IMR-90 (cell line): ENCODE data around the gene ZNF415. TPM values are rescaled to one million over a fixed set of nuclear protein-coding genes. Genes with fewer than 3 reads are reported as not detected.

Source experiments
- ATAC-seq: fragments of 200-7000 bp; cut with Tn5 transposase; 2 replicates; pipeline ENCODE4 v1.9.1; 2020; ENCODE audit warnings: low read depth, mild to moderate bottlenecking, moderate library complexity
- BruUV-seq: library from RNA; stranded (reverse); fragments of 400-500 nt; replicated peaks from 2 replicates; lab custom pipeline; 2021; lab: Mats Ljungman, UMichigan
- CTCF ChIA-PET: fragments of 300-600 bp; formaldehyde crosslinking; extraction: SDS; loops from one replicate; lab custom pipeline; 2021; ENCODE audit warnings: antibody characterized with exemption; lab: Yijun Ruan, JAX
- POLR2A ChIA-PET: fragments of 300-600 bp; sonication (Branson Sonifier 250); formaldehyde crosslinking; loops from one replicate; lab custom pipeline; 2022; ENCODE audit warnings: antibody characterized with exemption; ENCODE audit not compliant: unreplicated experiment; lab: Charles Lee
- DNase-seq: peaks from one replicate; pipeline ENCODE4 v3.0.0; 2013
- H2AFZ ChIP-seq: replicated peaks from 2 replicates; pipeline ENCODE3; 2013; ENCODE audit warnings: low read length, mild to moderate bottlenecking; ENCODE audit not compliant: poor library complexity
- H2AK5ac ChIP-seq: 2 replicates; pipeline ENCODE4 v1.6.1; 2013; ENCODE audit warnings: low read depth, low read length, inconsistent platforms
- H2AK9ac ChIP-seq: replicated peaks from 2 replicates; pipeline ENCODE3; 2013; ENCODE audit warnings: mild to moderate bottlenecking, low read depth, low read length, moderate library complexity; ENCODE audit not compliant: poor library complexity
- H2BK120ac ChIP-seq: 2 replicates; pipeline ENCODE4 v1.6.1; 2013; ENCODE audit warnings: low read depth, low read length, inconsistent platforms
- H2BK15ac ChIP-seq: 3 replicates; pipeline ENCODE4 v1.6.1; 2013; ENCODE audit warnings: low read depth, low read length, inconsistent platforms
- H2BK20ac ChIP-seq: 2 replicates; pipeline ENCODE4 v1.6.1; 2013; ENCODE audit warnings: low read depth, mild to moderate bottlenecking, inconsistent platforms, low read length, moderate library complexity
- H2BK5ac ChIP-seq: 2 replicates; pipeline ENCODE4 v1.6.1; 2013; ENCODE audit warnings: mild to moderate bottlenecking, low read depth, low read length, inconsistent platforms; ENCODE audit not compliant: poor library complexity, severe bottlenecking
- H3K14ac ChIP-seq: replicated peaks from 2 replicates; pipeline ENCODE4 v1.6.1; 2013; ENCODE audit warnings: low read depth, low read length, inconsistent platforms
- H3K18ac ChIP-seq: 2 replicates; pipeline ENCODE4 v1.6.1; 2013; ENCODE audit warnings: low read depth, low read length, control low read depth
- H3K23ac ChIP-seq: 2 replicates; pipeline ENCODE4 v1.6.1; 2013; ENCODE audit warnings: low read depth, low read length, inconsistent platforms
- H3K27ac ChIP-seq: 2 replicates; pipeline ENCODE4 v1.5.1; 2013; ENCODE audit warnings: mild to moderate bottlenecking, control low read depth, low read length; ENCODE audit not compliant: insufficient read depth
- H3K27me3 ChIP-seq: 2 replicates; pipeline ENCODE4 v1.6.1; 2013; ENCODE audit warnings: low read length; ENCODE audit not compliant: control insufficient read depth, insufficient read depth
- H3K36me3 ChIP-seq: 2 replicates; pipeline ENCODE4 v1.6.1; 2013; ENCODE audit warnings: low read length, mixed read lengths; ENCODE audit not compliant: control insufficient read depth, insufficient read depth
- H3K4ac ChIP-seq: 2 replicates; pipeline ENCODE4 v1.6.1; 2013; ENCODE audit warnings: low read depth, low read length, inconsistent platforms
- H3K4me1 ChIP-seq: 2 replicates; pipeline ENCODE4 v1.6.1; 2013; ENCODE audit warnings: low read length, mixed read lengths; ENCODE audit not compliant: control insufficient read depth, insufficient read depth
- H3K4me2 ChIP-seq: 2 replicates; pipeline ENCODE4 v1.6.1; 2013; ENCODE audit warnings: low read depth, mild to moderate bottlenecking, control low read depth, low read length, moderate library complexity
- H3K4me3 ChIP-seq: 2 replicates; pipeline ENCODE4 v1.5.1; 2013; ENCODE audit warnings: low read depth, mild to moderate bottlenecking, control low read depth, low read length, moderate library complexity; ENCODE audit not compliant: insufficient read depth
- H3K56ac ChIP-seq: 2 replicates; pipeline ENCODE4 v1.6.1; 2013; ENCODE audit warnings: low read length, inconsistent platforms; ENCODE audit not compliant: insufficient read depth; ENCODE audit errors: extremely low read depth
- H3K79me1 ChIP-seq, 2 experiments: 2 replicates each; pipeline ENCODE4 v1.6.1; 2013; ENCODE audit warnings: low read length in 2 of 2, inconsistent platforms in 1 of 2, low read depth in 1 of 2
- H3K9ac ChIP-seq: 2 replicates; pipeline ENCODE4 v1.6.1; 2013; ENCODE audit warnings: low read depth, low read length, control low read depth
- H3K9me1 ChIP-seq: 2 replicates; pipeline ENCODE4 v1.6.1; 2013; ENCODE audit warnings: low read length, inconsistent platforms; ENCODE audit not compliant: insufficient read depth
- H3K9me3 ChIP-seq: 2 replicates; pipeline ENCODE4 v1.6.1; 2013; ENCODE audit warnings: low read length; ENCODE audit not compliant: control insufficient read depth, insufficient read depth
- H4K20me1 ChIP-seq: 2 replicates; pipeline ENCODE4 v1.6.1; 2013; ENCODE audit warnings: low read length, inconsistent platforms; ENCODE audit not compliant: insufficient read depth
- H4K5ac ChIP-seq: 2 replicates; pipeline ENCODE4 v1.6.1; 2013; ENCODE audit warnings: mild to moderate bottlenecking, low read depth, low read length, control low read depth
- H4K8ac ChIP-seq, 2 experiments: 2 replicates each; pipeline ENCODE4 v1.6.1; 2013; ENCODE audit warnings: low read depth in 2 of 2, low read length in 2 of 2, control low read depth in 1 of 2, inconsistent platforms in 1 of 2
- H4K91ac ChIP-seq: 2 replicates; pipeline ENCODE4 v1.6.1; 2013; ENCODE audit warnings: low read depth, low read length, inconsistent platforms; ENCODE audit not compliant: insufficient read depth
- BHLHE40 ChIP-seq: fragments of 150-350 bp; IDR thresholded peaks from 2 replicates; pipeline ENCODE4 v1.6.1; 2016; ENCODE audit warnings: mild to moderate bottlenecking, low read depth, low read length
- CEBPB ChIP-seq: IDR thresholded peaks from 2 replicates; pipeline ENCODE4 v1.6.1; 2012; ENCODE audit warnings: low read depth, low read length, improper control_type of control experiment
- CHD1 ChIP-seq: IDR thresholded peaks from 2 replicates; pipeline ENCODE4 v1.6.1; 2012; ENCODE audit warnings: low read depth, low read length, improper control_type of control experiment
- CTCF ChIP-seq: conservative IDR thresholded peaks from 2 replicates; pipeline ENCODE4 v1.5.1; 2012; ENCODE audit warnings: mild to moderate bottlenecking, low read depth, low read length, improper control_type of control experiment
- FOS ChIP-seq: fragments of 150-350 bp; IDR thresholded peaks from 2 replicates; pipeline ENCODE4 v1.6.1; 2016; ENCODE audit warnings: low read depth, low read length
- MAFK ChIP-seq: IDR thresholded peaks from 2 replicates; pipeline ENCODE4 v1.6.1; 2012; ENCODE audit warnings: low read depth, low read length, improper control_type of control experiment
- MAZ ChIP-seq: IDR thresholded peaks from 2 replicates; pipeline ENCODE4 v1.6.1; 2012; ENCODE audit warnings: low read depth, mild to moderate bottlenecking, low read length, improper control_type of control experiment, moderate library complexity, borderline replicate concordance
- MXI1 ChIP-seq: IDR thresholded peaks from 2 replicates; pipeline ENCODE4 v1.6.1; 2012; ENCODE audit warnings: low read depth, mild to moderate bottlenecking, low read length, moderate library complexity, borderline replicate concordance
- NFE2L2 ChIP-seq: fragments of 150-350 bp; IDR thresholded peaks from 2 replicates; pipeline ENCODE4 v1.6.1; 2016; ENCODE audit warnings: low read depth, mild to moderate bottlenecking, low read length
- POLR2A ChIP-seq: IDR thresholded peaks from 2 replicates; pipeline ENCODE4 v1.6.1; 2012; ENCODE audit warnings: mild to moderate bottlenecking, low read depth, low read length
- RAD21 ChIP-seq: IDR thresholded peaks from 2 replicates; pipeline ENCODE4 v1.6.1; 2012; ENCODE audit warnings: low read length, improper control_type of control experiment
- RFX5 ChIP-seq: IDR thresholded peaks from 2 replicates; pipeline ENCODE4 v1.8.0; 2012; ENCODE audit warnings: low read depth, mild to moderate bottlenecking, low read length, moderate library complexity
- SMC3 ChIP-seq: fragments of 150-350 bp; IDR thresholded peaks from 2 replicates; pipeline ENCODE4 v1.6.1; 2016; ENCODE audit warnings: low read depth, mild to moderate bottlenecking, antibody characterized with exemption, low read length, moderate library complexity
- USF2 ChIP-seq: fragments of 150-350 bp; IDR thresholded peaks from 2 replicates; pipeline ENCODE4 v1.6.1; 2017; ENCODE audit warnings: mild to moderate bottlenecking, antibody characterized with exemption, low read length, low read depth
- WGBS, 2 experiments: methylation state at CpG; one replicate each; pipeline versions ENCODE4 v1.1.5 to v1.1.7; 2013; ENCODE audit warnings: missing lambda C conversion rate in 2 of 2; ENCODE audit not compliant: insufficient read length in 1 of 2; ENCODE audit errors: extremely low coverage in 2 of 2; 5-methylcytosine and 5-hydroxymethylcytosine counted together
- dilution Hi-C: fragments of 300-500 bp; cut with HindIII; formaldehyde crosslinking; loops from one replicate; pipeline ENCODE4 v1.14.3; 2018; ENCODE audit warnings: low sequenced_read_pairs; ENCODE audit not compliant: unreplicated experiment
- in situ Hi-C: fragments of 300-500 bp; cut with MboI; formaldehyde crosslinking; loops from 3 replicates; pipeline ENCODE4 v1.14.3; 2019; ENCODE audit warnings: low sequenced_read_pairs, inconsistent platforms, mixed read lengths
- intact Hi-C: fragments of 100-400 bp; cut with micrococcal nuclease; formaldehyde crosslinking; loops from 2 replicates; pipeline ENCODE4 v1.10.0; 2022
- polyA plus RNA-seq, 3 experiments: library from polyadenylated mRNA; depleted of rRNA; stranded (reverse); fragments of >200 nt; gene quantifications; 2 replicates each; pipeline ENCODE4 v1.2.3, GENCODE V29; 2012; ENCODE audit warnings: low replicate concordance in 1 of 3
- total RNA-seq: library from RNA; depleted of rRNA; stranded (reverse); fragments of >200 nt; gene quantifications from 2 replicates; pipeline ENCODE4 v1.2.3, GENCODE V29; 2012

Gene ZNF415
- total and polyA plus RNA-seq, 2 of the 4 experiments (the other 2 are of a cell fraction), result 4.2 to 7.7 TPM

GRCh38 chr19:53091413-53092254, 41.1 kb downstream of the ZNF415 start:
- H4K8ac ChIP-seq, result no peak overlapping the region
- H2BK5ac ChIP-seq, result no peak overlapping the region
- no peaks in the 10 kb centered on the region for H3K27me3 ChIP-seq
- no peak overlapping the region for H3K9ac ChIP-seq
- H2BK120ac ChIP-seq, result no peak overlapping the region
- no peak overlapping the region for H3K18ac ChIP-seq
- POLR2A ChIA-PET, result no interaction called here
- no peak for TF ChIP-seq NFE2L2
- TF ChIP-seq BHLHE40, result no peak
- TF ChIP-seq CTCF, result no peak
- no peak for TF ChIP-seq CEBPB
- TF ChIP-seq SMC3, result no peak
- TF ChIP-seq MAFK, result no peak
- TF ChIP-seq MXI1, result no peak
- no peak for TF ChIP-seq USF2
- TF ChIP-seq RAD21, result no peak
- no peak for TF ChIP-seq MAZ
- TF ChIP-seq CHD1, result no peak
- TF ChIP-seq POLR2A, result no peak
- TF ChIP-seq RFX5, result no peak
- no peak for TF ChIP-seq FOS
- H3K4ac ChIP-seq, result no peak overlapping the region
- H2BK20ac ChIP-seq, result no peak overlapping the region
- no peak overlapping the region for H2BK15ac ChIP-seq
- H2AK9ac ChIP-seq, result no peak overlapping the region
- H3K27ac ChIP-seq, result no peak overlapping the region
- H3K79me1 ChIP-seq, result peaks cover 24 to 26% of the 10 kb centered on the region in 2 experiments
- CTCF ChIA-PET, result no interaction called here
- BruUV-seq, result no TSS peak
- H2AK5ac ChIP-seq, result no peak overlapping the region
- H3K9me1 ChIP-seq, result no peaks in the 10 kb centered on the region
- no peaks in the 10 kb centered on the region; the same call in 1 of the 2 replicates for H4K20me1 ChIP-seq
- no peaks in the 10 kb centered on the region for H3K4me1 ChIP-seq
- H2AFZ ChIP-seq, result no peak overlapping the region
- no peak overlapping the region for H3K4me2 ChIP-seq
- H3K14ac ChIP-seq, result no peak overlapping the region
- intact Hi-C loops, result no loop called here
- ATAC-seq, result no peak
- H3K9me3 ChIP-seq, result no peaks in the 10 kb centered on the region
- WGBS, 2 experiments, result no CpG with 5 or more reads among the region's 19 CpGs
- no peak overlapping the region for H3K23ac ChIP-seq
- in situ Hi-C loops, result no loop called here
- H4K5ac ChIP-seq, result no peak overlapping the region
- dilution Hi-C loops, result no loop called here
- no peak overlapping the region; the same call in 1 of the 2 replicates for H3K56ac ChIP-seq
- H3K4me3 ChIP-seq, result no peak overlapping the region
- H4K91ac ChIP-seq, result no peak overlapping the region
- peaks cover 44% of the 10 kb centered on the region for H3K36me3 ChIP-seq
- no peak for DNase-seq
